Prostate gland (tissue), 2 donors: ENCODE data around the gene MYNN. TPM values are rescaled to one million over a fixed set of nuclear protein-coding genes. Genes with fewer than 3 reads are reported as not detected.

Experiments used
- DNase-seq: peaks from one replicate; pipeline ENCODE4 v3.0.0-alpha.2; 2019; ENCODE audit warnings: low spot score
- H3K27ac ChIP-seq, 2 donors: fragments of 200-600 bp; sonication (generic); 2 replicates each; pipeline ENCODE4 v1.5.1; 2017 to 2019
- H3K27me3 ChIP-seq: fragments of 200-600 bp; sonication (generic); replicated peaks from 2 replicates; pipeline ENCODE4 v1.5.1; 2019; ENCODE audit not compliant: insufficient read depth
- H3K36me3 ChIP-seq, 2 donors: fragments of 200-600 bp; sonication (generic); 1 replicate in 1 of 2; 2 replicates in 1 of 2; pipeline versions ENCODE4 v1.5.1 to v1.8.1; 2017 to 2019
- H3K4me1 ChIP-seq: fragments of 200-600 bp; sonication (generic); replicated peaks from 2 replicates; pipeline ENCODE4 v1.5.1; 2019
- H3K4me3 ChIP-seq, 2 donors: fragments of 200-600 bp; sonication (generic); 2 replicates each; pipeline ENCODE4 v1.5.1; 2017 to 2019
- H3K9me3 ChIP-seq: fragments of 200-600 bp; sonication (generic); 2 replicates; pipeline ENCODE4 v1.5.1; 2017
- POLR2A ChIP-seq: fragments of 450-650 bp; IDR thresholded peaks from one replicate; pipeline ENCODE4 v1.6.1; 2016; ENCODE audit warnings: antibody characterized with exemption, mild to moderate bottlenecking
- POLR2AphosphoS5 ChIP-seq: sonication (generic); formaldehyde crosslinking; IDR thresholded peaks from one replicate; pipeline ENCODE4 v1.6.1; 2017; ENCODE audit warnings: antibody characterized with exemption
- WGBS: methylation state at CpG from one replicate; pipeline ENCODE4 v1.1.5; 2018; 5-methylcytosine and 5-hydroxymethylcytosine counted together
- intact Hi-C: fragments of 100-400 bp; cut with DNase I; formaldehyde crosslinking; loops from one replicate; pipeline ENCODE4 v1.14.2; 2022
- total RNA-seq, 2 donors: library from RNA; depleted of rRNA; stranded (reverse); fragments of >200 nt; gene quantifications; one replicate each; pipeline ENCODE4 v1.1.0, GENCODE V29; 2016
- TF ChIP-seq, protein P1 (sequence below), 4 experiments: fragments of 200-600 bp in 2 of 4; fragments of 450-650 bp in 2 of 4; sonication (generic) in 2 of 4; IDR thresholded peaks; 1 replicate in 3 of 4; 2 replicates in 1 of 4; pipeline ENCODE4 v1.5.1; 2016 to 2019; ENCODE audit warnings: antibody characterized with exemption in 4 of 4, mild to moderate bottlenecking in 2 of 4, moderate library complexity in 2 of 4

MYNN gene
- total RNA-seq, 2 donors from 2014 or later, result 13.5 to 19.9 TPM

GRCh38 chr3:169813757-169814517, 40.7 kb downstream of the MYNN start:
- TF ChIP-seq, protein P1, sequence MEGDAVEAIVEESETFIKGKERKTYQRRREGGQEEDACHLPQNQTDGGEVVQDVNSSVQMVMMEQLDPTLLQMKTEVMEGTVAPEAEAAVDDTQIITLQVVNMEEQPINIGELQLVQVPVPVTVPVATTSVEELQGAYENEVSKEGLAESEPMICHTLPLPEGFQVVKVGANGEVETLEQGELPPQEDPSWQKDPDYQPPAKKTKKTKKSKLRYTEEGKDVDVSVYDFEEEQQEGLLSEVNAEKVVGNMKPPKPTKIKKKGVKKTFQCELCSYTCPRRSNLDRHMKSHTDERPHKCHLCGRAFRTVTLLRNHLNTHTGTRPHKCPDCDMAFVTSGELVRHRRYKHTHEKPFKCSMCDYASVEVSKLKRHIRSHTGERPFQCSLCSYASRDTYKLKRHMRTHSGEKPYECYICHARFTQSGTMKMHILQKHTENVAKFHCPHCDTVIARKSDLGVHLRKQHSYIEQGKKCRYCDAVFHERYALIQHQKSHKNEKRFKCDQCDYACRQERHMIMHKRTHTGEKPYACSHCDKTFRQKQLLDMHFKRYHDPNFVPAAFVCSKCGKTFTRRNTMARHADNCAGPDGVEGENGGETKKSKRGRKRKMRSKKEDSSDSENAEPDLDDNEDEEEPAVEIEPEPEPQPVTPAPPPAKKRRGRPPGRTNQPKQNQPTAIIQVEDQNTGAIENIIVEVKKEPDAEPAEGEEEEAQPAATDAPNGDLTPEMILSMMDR (IDR thresholded peaks at IDR 0.05), result no peak
- TF ChIP-seq POLR2AphosphoS5, result no peak
- TF ChIP-seq POLR2A, result no peak
- intact Hi-C loops, result no loop called here
- Histone ChIP-seq H3K27ac (no peak overlapping the region), H3K4me3 (peak overlapping the region in 1 of 2 donors; percentile 9), H3K4me1 (no peaks in the 10 kb centered on the region), H3K9me3 (no peaks in the 10 kb centered on the region), H3K27me3 (no peaks in the 10 kb centered on the region), H3K36me3 (no peaks in the 10 kb centered on the region)
- 71% methylated on average over 27 of the region's 27 CpGs for WGBS
- DNase-seq, result no peak

- 94% methylated on average over 4 of the region's 4 CpGs for WGBS
- intact Hi-C loops, result no loop called here
- DNase-seq, result no peak
Measured at GRCh38 chr3:169815590-169816150, 42.5 kb downstream of the MYNN start.

GRCh38 chr3:169818316-169818715, 45.1 kb downstream of the MYNN start:
- intact Hi-C loops, result no loop called here
- no peak for DNase-seq
- TF ChIP-seq, protein P1 (IDR thresholded peaks at IDR 0.05), result no peak
- no peak for TF ChIP-seq POLR2AphosphoS5
- Histone ChIP-seq H3K9me3 (no peaks in the 10 kb centered on the region), H3K27ac (no peak overlapping the region), H3K4me3 (no peak overlapping the region), H3K27me3 (no peaks in the 10 kb centered on the region), H3K36me3 (no peaks in the 10 kb centered on the region), H3K4me1 (no peaks in the 10 kb centered on the region)
- WGBS, result 89% methylated on average over 2 of the region's 2 CpGs

More at GRCh38 chr3:169815590-169816150, 42.5 kb downstream of the MYNN start:
- TF ChIP-seq POLR2A (no peak), POLR2AphosphoS5 (no peak)
- TF ChIP-seq, protein P1 (IDR thresholded peaks at IDR 0.05), result no peak
- Histone ChIP-seq H3K27ac (no peak overlapping the region), H3K9me3 (no peaks in the 10 kb centered on the region), H3K4me1 (no peaks in the 10 kb centered on the region), H3K27me3 (no peaks in the 10 kb centered on the region), H3K4me3 (no peak overlapping the region), H3K36me3 (no peaks in the 10 kb centered on the region)

DNA sequence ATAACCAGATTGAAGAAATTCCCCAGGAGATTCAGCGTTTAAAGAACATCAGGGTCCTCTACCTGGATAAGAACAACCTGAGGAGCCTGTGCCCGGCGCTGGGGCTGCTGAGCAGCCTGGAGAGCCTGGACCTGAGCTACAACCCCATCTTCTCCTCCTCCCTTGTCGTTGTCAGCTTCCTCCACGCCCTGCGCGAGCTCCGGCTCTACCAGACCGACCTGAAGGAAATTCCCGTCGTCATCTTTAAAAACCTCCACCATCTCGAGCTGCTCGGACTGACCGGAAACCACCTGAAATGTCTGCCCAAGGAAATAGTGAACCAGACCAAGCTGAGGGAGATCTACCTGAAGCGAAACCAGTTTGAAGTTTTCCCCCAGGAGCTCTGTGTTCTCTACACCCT, 48.9 kb downstream of the MYNN start:
- no peaks in the 10 kb centered on the region for H3K27me3 ChIP-seq
- H3K4me3 ChIP-seq, result no peak overlapping the region
- intact Hi-C loops, result no loop called here
- no peaks in the 10 kb centered on the region for H3K9me3 ChIP-seq
- no peak overlapping the region for H3K27ac ChIP-seq
- H3K4me1 ChIP-seq, result no peaks in the 10 kb centered on the region
- 97% methylated on average over 15 of the region's 15 CpGs for WGBS
- TF ChIP-seq, protein P1 (IDR thresholded peaks at IDR 0.05), result no peak
- TF ChIP-seq POLR2AphosphoS5, result no peak
- no peak for TF ChIP-seq POLR2A
- DNase-seq, result no peak
- H3K36me3 ChIP-seq, result no peaks in the 10 kb centered on the region

DNA sequence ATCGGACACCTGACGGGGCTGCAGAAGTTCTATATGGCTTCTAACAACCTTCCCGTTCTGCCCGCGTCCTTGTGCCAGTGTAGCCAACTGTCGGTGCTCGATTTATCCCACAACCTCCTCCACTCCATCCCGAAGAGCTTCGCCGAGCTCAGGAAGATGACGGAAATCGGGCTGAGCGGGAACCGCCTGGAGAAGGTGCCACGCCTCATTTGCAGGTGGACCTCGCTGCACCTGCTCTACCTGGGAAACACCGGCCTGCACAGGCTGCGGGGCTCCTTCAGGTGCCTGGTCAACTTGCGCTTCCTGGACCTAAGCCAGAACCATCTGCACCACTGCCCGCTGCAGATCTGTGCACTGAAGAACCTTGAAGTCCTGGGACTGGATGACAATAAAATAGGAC, 49.3 kb downstream of the MYNN start:
- DNase-seq, result no peak
- Histone ChIP-seq H3K4me3 (no peak overlapping the region), H3K9me3 (no peaks in the 10 kb centered on the region), H3K27me3 (no peaks in the 10 kb centered on the region), H3K36me3 (no peaks in the 10 kb centered on the region), H3K4me1 (no peaks in the 10 kb centered on the region), H3K27ac (no peak overlapping the region)
- intact Hi-C loops, result no loop called here
- TF ChIP-seq POLR2AphosphoS5 (no peak), POLR2A (no peak)
- TF ChIP-seq, protein P1 (IDR thresholded peaks at IDR 0.05), result no peak
- WGBS, result 96% methylated on average over 20 of the region's 20 CpGs
